ENCODE data around the gene KIAA1586. TPM values are rescaled to one million over a fixed set of nuclear protein-coding genes. Genes with fewer than 3 reads are reported as not detected.
"Not testable (repeated sequence)": the region's sequence is repeated elsewhere in the genome, so short reads cannot be mapped to it uniquely, and the experiment has no call there.

Gene KIAA1586
- total RNA-seq, 1 donor from 2014 or later: 18.4 TPM

- DNase-seq: not testable (repeated sequence)
Measured at GRCh38 chr6:57047257-57047585, 728 bp downstream of the KIAA1586 start.

- DNase-seq: not testable (repeated sequence)
Measured at GRCh38 chr6:57047859-57048258, 1.4 kb downstream of the KIAA1586 start.

GRCh38 chr6:57048577-57048976 lies 2.1 kb downstream of the KIAA1586 start:
- no peak for DNase-seq

GRCh38 chr6:57063847-57064246 lies 17.4 kb downstream of the KIAA1586 start:
- no peak for DNase-seq

- no peak for DNase-seq
Measured at GRCh38 chr6:57064809-57065208, 18.3 kb downstream of the KIAA1586 start.

GRCh38 chr6:57068061-57068460 lies 21.6 kb downstream of the KIAA1586 start:
- DNase-seq: no peak

GRCh38 chr6:57069228-57069627 lies 22.7 kb downstream of the KIAA1586 start:
- DNase-seq: no peak

- no peak for DNase-seq
Measured at GRCh38 chr6:57069920-57070331, 23.4 kb downstream of the KIAA1586 start.

GRCh38 chr6:57072108-57072507 lies 25.6 kb downstream of the KIAA1586 start:
- no peak for DNase-seq

- no peak for DNase-seq
Measured at GRCh38 chr6:57074383-57074782, 27.9 kb downstream of the KIAA1586 start.

GRCh38 chr6:57075092-57075491 lies 28.6 kb downstream of the KIAA1586 start:
- DNase-seq: no peak

- no peak for DNase-seq
Measured at GRCh38 chr6:57078531-57079207, 32.2 kb downstream of the KIAA1586 start.

- DNase-seq: peak; percentile 10
Measured at GRCh38 chr6:57085471-57085870, 39.0 kb downstream of the KIAA1586 start.

GRCh38 chr6:57086843-57087242 lies 40.4 kb downstream of the KIAA1586 start:
- DNase-seq: no peak

GRCh38 chr6:57087916-57088315 lies 41.4 kb downstream of the KIAA1586 start:
- no peak for DNase-seq

- DNase-seq: no peak
Measured at GRCh38 chr6:57089265-57089664, 42.8 kb downstream of the KIAA1586 start.

GRCh38 chr6:57089687-57090457 lies 43.4 kb downstream of the KIAA1586 start, which contains the start of gene ZNF451:
TSS of gene ZNF451 (plus strand) at chr6:57090188. CDS start at chr6:57090254, 66 bp downstream.
- DNase-seq: peak; percentile 98

GRCh38 chr6:57090458-57091067 lies 44.1 kb downstream of the KIAA1586 start:
- not testable (repeated sequence) for DNase-seq

GRCh38 chr6:57091375-57091774 lies 44.9 kb downstream of the KIAA1586 start:
- DNase-seq: not testable (repeated sequence)

- DNase-seq: no peak
Measured at GRCh38 chr6:57094689-57095088, 48.2 kb downstream of the KIAA1586 start.

- no peak for DNase-seq
Measured at GRCh38 chr6:57097596-57097995, 51.1 kb downstream of the KIAA1586 start.

- DNase-seq: no peak
Measured at GRCh38 chr6:57102976-57103375, 56.5 kb downstream of the KIAA1586 start.

- DNase-seq: no peak
Measured at GRCh38 chr6:57104336-57104735, 57.8 kb downstream of the KIAA1586 start.

Data from dermis blood vessel endothelial cell (primary cell).